HG03469 (cell line): Measurements from ENCODE around the gene ENTPD1.

ENCODE experiments used
- ATAC-seq: cut with Tn5 transposase; IDR thresholded peaks from one replicate; pipeline ENCODE4 v1.9.1; 2021; ENCODE audit warnings: mild to moderate bottlenecking, moderate library complexity, moderate number of reproducible peaks; ENCODE audit not compliant: unreplicated experiment

Gene ENTPD1

GRCh38 chr10:95820363-95820762 is 64.4 kb downstream of the ENTPD1 start:
- ATAC-seq, result no peak

- ATAC-seq, result no peak
Observed at GRCh38 chr10:95821720-95822119, 65.8 kb downstream of the ENTPD1 start.

GRCh38 chr10:95830044-95830443 is 74.1 kb downstream of the ENTPD1 start:
- ATAC-seq, result no peak

GRCh38 chr10:95831076-95831475 is 75.1 kb downstream of the ENTPD1 start:
- no peak for ATAC-seq

- ATAC-seq, result no peak
Observed at GRCh38 chr10:95831515-95831914, 75.6 kb downstream of the ENTPD1 start.

- ATAC-seq, result peak; percentile 79
Observed at GRCh38 chr10:95832216-95833041, 76.5 kb downstream of the ENTPD1 start.

- ATAC-seq, result no peak
Observed at GRCh38 chr10:95833042-95833610, 77.2 kb downstream of the ENTPD1 start.

- ATAC-seq, result no peak
Observed at GRCh38 chr10:95834406-95834805, 78.4 kb downstream of the ENTPD1 start.

GRCh38 chr10:95835149-95835860 is 79.3 kb downstream of the ENTPD1 start:
- no peak for ATAC-seq

- ATAC-seq, result no peak
Observed at GRCh38 chr10:95835911-95836310, 79.9 kb downstream of the ENTPD1 start.

GRCh38 chr10:95836610-95837355 is 80.8 kb downstream of the ENTPD1 start:
- ATAC-seq, result no peak

GRCh38 chr10:95837356-95837776 is 81.4 kb downstream of the ENTPD1 start:
- no peak for ATAC-seq

- ATAC-seq, result no peak
Observed at GRCh38 chr10:95837783-95838182, 81.8 kb downstream of the ENTPD1 start.

- ATAC-seq, result no peak
Observed at GRCh38 chr10:95840121-95840520, 84.2 kb downstream of the ENTPD1 start.

GRCh38 chr10:95840681-95841080 is 84.7 kb downstream of the ENTPD1 start:
- no peak for ATAC-seq

GRCh38 chr10:95841661-95842498 is 85.9 kb downstream of the ENTPD1 start:
- no peak for ATAC-seq

- ATAC-seq, result no peak
Observed at GRCh38 chr10:95845411-95845810, 89.4 kb downstream of the ENTPD1 start.

- no peak for ATAC-seq
Observed at GRCh38 chr10:95847007-95847406, 91.0 kb downstream of the ENTPD1 start.

- no peak for ATAC-seq
Observed at GRCh38 chr10:95848841-95849240, 92.9 kb downstream of the ENTPD1 start.

GRCh38 chr10:95850791-95851190 is 94.8 kb downstream of the ENTPD1 start:
- no peak for ATAC-seq
